ENCODE measurements around the gene PLCG2.

The PLCG2 gene

GRCh38 chr16:81836279-81837054 is 57.4 kb downstream of the PLCG2 start:
- H3K27ac ChIP-seq = no peak overlapping the region
- no peak for DNase-seq (ENCODE audit: low read depth, low spot score)

- no peak overlapping the region for H3K27ac ChIP-seq
- no peak for DNase-seq (ENCODE audit: low read depth, low spot score)
Measured at GRCh38 chr16:81837312-81837751, 58.2 kb downstream of the PLCG2 start.

DNA sequence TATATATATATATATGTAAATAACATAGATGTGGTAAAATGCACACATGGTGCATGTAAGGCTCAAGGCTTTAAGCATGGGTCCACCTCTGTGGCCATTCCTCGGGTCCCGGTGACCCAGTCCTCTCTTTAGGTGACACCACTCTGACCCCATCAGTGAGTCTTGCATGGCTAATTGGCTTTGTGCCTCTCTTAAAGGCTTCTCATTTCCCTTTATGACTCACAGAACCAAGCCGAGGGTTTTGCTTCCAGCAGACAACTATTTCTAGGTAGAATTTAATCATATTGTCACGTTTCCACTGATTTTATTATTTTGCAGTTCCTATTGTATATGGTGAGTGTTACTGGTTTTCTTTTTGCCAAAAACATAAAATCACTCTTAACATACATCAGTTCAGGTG is 59.7 kb downstream of the PLCG2 start:
- peak; percentile 8 for DNase-seq (ENCODE audit: low read depth, low spot score)
- H3K27ac ChIP-seq = no peak overlapping the region

DNA sequence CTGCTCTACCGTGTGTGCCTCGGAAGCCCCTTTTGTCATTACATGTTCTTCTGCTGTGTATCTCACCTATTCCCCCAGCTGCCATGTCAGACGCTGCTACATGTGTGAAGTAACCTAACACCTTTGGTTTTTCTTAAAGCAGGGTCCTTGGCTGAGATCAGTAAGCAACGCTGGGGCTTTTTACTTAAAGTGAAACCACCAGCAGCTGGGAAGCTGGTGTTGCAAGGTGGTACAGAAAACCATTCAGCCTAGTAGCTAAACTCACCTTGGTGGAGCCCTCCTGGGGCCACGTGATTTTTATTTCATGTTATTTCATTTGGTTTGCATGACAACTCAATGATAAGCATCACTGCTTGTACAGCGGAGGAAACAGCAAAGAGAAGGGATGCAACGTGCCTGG is 62.6 kb downstream of the PLCG2 start:
- no peak overlapping the region for H3K27ac ChIP-seq
- DNase-seq (ENCODE audit: low read depth, low spot score) = no peak

GRCh38 chr16:81842564-81843242 is 63.6 kb downstream of the PLCG2 start:
- DNase-seq (ENCODE audit: low read depth, low spot score) = no peak
- no peak overlapping the region for H3K27ac ChIP-seq

DNA sequence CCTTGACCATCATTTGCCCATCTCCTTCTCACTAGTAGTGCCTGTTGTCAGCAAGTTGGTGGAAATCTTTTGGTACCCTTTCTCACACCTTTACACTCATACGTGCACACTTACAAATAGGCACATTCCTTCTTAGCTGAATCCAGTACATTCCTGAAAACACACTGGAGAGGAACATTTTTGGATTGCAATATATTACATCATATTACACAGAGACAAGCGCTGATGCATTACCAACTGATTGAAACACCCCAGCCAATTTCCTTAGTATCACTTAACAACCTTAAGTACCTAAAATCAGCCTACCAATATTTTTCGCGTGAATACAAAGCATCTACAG is 64.1 kb downstream of the PLCG2 start:
- H3K27ac ChIP-seq = no peak overlapping the region
- DNase-seq (ENCODE audit: low read depth, low spot score) = no peak

DNA sequence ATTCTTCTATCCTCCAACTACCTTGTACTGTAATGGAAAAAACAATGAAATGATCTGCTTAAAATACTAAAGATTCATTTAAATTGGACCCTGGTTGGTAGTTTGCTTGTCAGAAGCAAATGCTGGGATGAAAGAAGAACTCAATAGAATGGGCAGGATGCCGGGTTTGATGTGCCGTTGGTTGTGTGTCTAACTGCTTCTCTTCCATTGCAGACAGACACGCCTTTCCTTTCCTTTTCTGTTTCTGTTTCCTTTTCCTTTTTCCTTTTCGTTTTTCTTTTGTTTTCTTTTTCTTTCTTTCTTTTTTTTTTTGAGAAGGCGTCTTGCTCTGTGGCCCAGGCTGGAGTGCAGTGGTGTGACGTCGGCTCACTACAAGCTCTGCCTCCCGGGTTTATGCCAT is 64.6 kb downstream of the PLCG2 start:
- no peak for DNase-seq (ENCODE audit: low read depth, low spot score)
- H3K27ac ChIP-seq = no peak overlapping the region

DNA sequence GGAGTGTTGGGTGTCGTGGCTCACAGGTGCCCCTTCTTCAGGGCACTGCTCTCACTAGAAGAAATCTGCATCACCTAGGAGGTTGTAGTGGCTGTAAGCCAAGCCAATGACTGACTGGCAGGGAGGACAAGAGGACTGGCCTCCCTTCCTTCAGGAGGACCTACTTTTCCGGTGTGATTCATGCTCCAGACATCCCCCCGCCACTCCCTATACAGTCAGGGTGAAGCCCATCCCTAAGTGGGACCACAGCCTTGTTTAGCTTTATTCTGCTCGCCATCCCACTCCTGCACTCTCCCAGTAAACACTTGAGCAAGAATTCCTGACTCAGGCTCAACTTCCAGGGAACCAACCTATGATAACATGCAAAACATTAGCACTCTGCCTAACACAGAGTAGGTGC is 67.0 kb downstream of the PLCG2 start:
- H3K27ac ChIP-seq = no peak overlapping the region
- DNase-seq (ENCODE audit: low read depth, low spot score) = no peak

GRCh38 chr16:81848306-81848853 is 69.3 kb downstream of the PLCG2 start:
- DNase-seq (ENCODE audit: low read depth, low spot score) = no peak
- no peak overlapping the region for H3K27ac ChIP-seq

GRCh38 chr16:81850197-81850944 is 71.3 kb downstream of the PLCG2 start:
- no peak for DNase-seq (ENCODE audit: low read depth, low spot score)
- H3K27ac ChIP-seq = no peak overlapping the region

DNA sequence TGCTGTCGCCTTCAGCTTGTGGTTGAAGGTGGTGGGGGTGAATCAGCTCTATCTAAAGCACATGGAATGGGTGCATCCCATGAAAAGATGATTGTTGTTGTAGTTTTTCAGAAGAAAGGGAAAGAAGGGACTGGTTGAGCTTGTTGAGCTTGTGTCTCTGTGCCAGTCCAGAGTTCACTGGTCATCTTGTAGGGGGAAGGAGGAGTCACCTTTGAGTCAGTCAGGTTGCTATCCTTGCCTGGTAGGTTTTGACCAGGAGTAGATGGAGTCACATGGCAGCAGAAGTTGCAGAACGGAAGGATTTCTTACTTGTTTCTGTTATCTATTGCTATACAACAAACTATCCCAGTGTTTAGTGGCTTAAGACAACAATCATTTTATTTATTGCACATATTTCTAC is 73.3 kb downstream of the PLCG2 start:
- H3K27ac ChIP-seq = no peak overlapping the region
- DNase-seq (ENCODE audit: low read depth, low spot score) = no peak

DNA sequence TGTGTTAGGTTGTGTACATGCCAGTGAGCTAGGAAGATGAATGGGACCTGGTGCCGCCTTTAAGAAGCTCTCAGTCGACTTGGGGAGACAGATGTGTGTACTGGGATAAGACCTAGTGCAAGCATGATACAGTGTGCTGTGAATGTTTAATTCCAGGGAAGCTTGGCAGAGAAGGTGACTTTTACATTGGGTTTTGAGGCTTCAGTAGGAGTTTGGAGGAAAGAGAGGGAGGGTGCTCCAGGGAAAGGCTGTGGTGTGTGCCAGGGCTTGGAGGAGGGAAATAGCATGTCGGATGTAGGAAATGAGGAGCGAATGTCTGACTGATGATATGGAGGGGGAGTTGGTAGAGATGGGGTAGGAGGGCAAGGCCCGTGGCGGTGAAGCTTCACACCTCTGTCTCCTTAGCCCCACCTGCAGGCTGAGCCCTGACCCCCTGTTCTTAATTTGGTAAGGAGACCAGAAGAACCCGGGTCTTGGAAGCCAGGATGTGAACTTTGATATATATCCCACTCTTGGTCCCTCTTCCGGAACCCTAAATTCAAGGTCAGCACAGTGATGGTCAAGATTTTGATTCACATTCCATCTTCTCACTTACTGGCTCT is 76.6 kb downstream of the PLCG2 start:
- DNase-seq (ENCODE audit: low read depth, low spot score) = no peak
- no peak overlapping the region for H3K27ac ChIP-seq

DNA sequence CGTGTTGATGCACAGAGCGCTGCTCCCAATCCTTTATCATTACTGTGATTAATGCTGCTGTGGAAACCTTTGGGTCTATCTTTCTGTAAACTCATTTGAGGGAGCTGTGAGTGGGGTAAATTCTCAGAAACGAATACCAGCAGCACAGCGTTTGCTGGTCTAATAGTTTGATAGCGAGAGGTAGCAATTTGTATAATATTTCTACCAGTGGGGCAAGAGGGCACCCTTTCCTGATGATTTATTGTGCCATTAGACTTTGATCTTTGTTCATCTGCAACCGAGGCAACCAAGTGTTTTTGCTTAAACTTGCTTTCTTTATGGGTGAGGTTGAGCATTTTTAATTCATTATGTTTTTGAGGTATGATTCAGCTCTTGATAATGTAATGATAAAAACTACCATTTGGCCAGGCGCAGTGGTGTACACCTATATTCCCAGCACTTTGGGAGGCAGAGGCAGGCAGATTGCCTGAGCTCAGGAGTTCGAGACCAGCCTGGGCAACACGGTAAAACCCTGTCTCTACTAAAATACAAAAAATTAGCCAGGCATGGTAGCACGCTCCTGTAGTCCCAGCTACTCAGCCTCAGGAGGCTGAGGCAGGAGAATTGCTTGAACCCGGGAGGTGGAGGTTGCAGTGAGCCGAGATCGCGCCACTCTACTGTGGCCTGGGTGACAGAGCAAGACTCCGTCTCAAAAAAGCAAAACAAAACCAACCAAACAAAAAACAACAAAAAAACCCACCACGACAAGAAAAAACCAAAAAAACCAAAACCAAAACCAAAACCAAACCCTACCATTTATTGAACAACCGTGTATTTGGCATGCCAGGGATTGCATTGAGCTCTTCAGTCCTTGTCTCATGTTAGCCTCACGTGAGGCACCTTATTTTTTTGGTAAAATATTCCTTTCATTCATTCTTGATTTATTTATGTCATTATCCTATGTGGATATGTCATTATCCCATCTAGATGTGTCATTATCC is 81.5 kb downstream of the PLCG2 start:
- no peak overlapping the region for H3K27ac ChIP-seq
- DNase-seq (ENCODE audit: low read depth, low spot score) = no peak

DNA sequence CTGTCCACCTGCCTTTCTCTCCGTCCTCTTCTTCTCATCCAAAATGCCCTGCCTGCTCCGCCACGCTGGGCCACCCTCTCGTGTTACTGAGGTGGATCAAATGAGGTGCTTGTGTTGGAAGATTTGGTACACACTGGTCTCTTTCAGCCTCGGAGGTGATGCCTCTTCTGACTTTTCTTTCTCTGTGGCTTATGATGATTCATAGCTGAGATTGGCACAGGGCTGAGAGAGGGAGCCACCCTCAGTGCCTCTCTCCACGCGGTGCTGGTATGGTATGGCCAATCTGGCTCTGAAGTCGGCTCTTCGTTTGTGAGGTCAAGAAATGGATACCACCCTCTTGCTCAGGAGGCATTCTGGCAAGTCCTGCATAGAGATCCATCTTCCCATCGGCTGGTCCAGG is 82.4 kb downstream of the PLCG2 start:
- no peak overlapping the region for H3K27ac ChIP-seq
- no peak for DNase-seq (ENCODE audit: low read depth, low spot score)

- H3K27ac ChIP-seq = no peak overlapping the region
- no peak for DNase-seq (ENCODE audit: low read depth, low spot score)
Measured at GRCh38 chr16:81861915-81862314, 82.8 kb downstream of the PLCG2 start.

- DNase-seq (ENCODE audit: low read depth, low spot score) = no peak
- H3K27ac ChIP-seq = no peak overlapping the region
Measured at GRCh38 chr16:81863630-81864352, 84.7 kb downstream of the PLCG2 start.

GRCh38 chr16:81864646-81865382 is 85.7 kb downstream of the PLCG2 start:
- no peak for DNase-seq (ENCODE audit: low read depth, low spot score)
- H3K27ac ChIP-seq = no peak overlapping the region

DNA sequence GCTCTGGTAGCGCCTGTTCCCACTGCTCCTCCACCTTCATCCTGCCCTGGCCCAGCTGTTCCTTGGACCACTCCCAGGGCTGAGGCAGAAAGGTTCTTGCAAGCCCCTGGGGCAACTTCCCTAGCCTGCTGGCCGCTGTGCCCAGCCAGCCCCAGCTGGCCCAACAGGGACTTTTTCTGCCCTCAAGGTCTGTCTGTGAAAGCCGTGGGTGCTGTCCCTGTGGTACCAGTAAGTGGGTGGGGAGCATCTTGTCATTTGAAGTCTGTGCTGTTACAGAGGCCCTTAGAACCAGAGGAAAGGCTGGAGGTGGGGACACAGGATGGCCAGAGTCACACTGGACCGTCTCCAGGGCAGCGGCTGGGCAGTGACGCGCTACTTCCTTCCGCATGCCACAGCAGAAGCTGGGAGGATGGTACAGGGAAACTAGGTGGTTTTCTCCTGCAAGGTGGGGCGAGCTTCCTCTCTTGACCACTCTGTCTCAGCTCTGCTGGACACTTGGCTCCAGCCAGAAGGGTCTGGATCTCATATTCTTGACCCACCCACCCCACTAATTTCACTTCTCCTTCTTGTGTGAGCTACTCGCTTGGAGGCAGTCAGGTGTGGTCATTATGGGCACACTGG is 87.8 kb downstream of the PLCG2 start:
- DNase-seq (ENCODE audit: low read depth, low spot score) = no peak
- H3K27ac ChIP-seq = no peak overlapping the region

Measured in epithelial cell of prostate (primary cell).